Measurements from ENCODE around the gene JMJD6.
"Not testable (repeated sequence)": the region's sequence is repeated elsewhere in the genome, so short reads cannot be mapped to it uniquely, and the experiment has no call there.

Gene JMJD6

GRCh38 chr17:76726231-76726775 is at the start of gene JMJD6:
Gene JMJD6 (minus strand): TSS chr17:76726606. CDS start chr17:76726475, 131 bp downstream.
- DNase-seq (ENCODE audit: low read depth): no peak

- DNase-seq (ENCODE audit: low read depth): no peak
These were observed 48.7 kb upstream of the JMJD6 start for GRCh38 chr17:76775021-76775600.

- peak; percentile 33 for DNase-seq (ENCODE audit: low read depth)
These were observed 46.6 kb upstream of the JMJD6 start for GRCh38 chr17:76772842-76773525.

DNA sequence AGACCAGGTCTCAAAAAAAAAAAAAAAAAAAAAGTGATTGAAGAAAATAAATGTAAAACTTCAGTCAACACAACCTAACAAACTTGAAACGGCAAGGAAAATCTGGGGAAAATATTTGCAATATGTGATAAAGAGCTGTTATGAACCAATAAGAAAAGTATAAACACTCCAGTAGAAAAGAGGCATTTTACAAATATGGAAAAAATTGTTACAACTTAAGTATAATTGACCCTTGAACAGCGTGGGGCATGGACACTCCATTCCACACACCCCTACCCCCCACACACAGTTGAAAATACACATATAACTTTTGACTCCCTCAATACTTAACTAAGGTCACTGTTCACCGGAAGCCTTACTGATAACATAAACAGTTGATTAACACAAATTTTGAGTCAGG is 32.2 kb upstream of the JMJD6 start:
- no peak for DNase-seq (ENCODE audit: low read depth)

DNA sequence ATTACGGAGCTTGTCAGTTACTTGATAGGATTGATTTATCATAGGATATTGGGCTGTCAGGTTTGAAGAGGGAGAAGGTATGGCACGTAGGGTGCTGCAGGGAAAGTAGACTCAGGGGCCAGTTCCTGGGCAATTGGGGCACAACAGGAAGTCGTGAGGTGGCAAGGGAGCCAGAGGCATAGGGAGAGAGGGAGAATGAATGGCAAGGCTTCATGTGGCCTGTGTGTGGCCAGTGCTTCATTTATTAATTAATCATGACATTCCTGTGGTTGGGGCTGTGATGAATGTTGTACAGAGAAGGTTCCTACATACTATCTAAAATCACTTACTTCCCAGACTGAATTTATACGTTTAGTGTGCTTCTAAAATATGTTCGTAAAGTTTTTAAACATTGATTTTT is 30.9 kb upstream of the JMJD6 start:
- DNase-seq (ENCODE audit: low read depth): no peak

DNA sequence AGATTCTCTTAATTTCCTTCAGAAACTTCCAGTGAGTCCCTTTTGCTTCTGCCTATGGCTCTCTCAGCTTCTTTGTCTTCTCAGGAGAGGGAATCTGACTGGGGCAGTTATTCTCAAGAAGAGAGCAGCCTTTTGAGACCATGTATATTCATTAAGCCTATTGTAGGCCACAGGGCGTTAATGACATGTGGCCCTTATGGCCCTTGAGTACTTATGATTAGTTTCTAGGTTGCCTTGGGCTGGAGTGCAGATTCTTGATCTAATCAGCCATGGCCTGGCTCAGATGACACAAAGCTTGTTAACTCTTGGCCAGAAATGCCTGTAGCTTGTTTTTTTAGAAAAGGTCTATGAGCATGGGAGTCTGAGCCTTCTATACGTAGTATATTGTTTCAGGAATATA is 28.9 kb upstream of the JMJD6 start:
- no peak for DNase-seq (ENCODE audit: low read depth)

- no peak for DNase-seq (ENCODE audit: low read depth)
These were observed 26.9 kb upstream of the JMJD6 start for GRCh38 chr17:76753061-76753961.

- no peak for DNase-seq (ENCODE audit: low read depth)
These were observed 25.6 kb upstream of the JMJD6 start for GRCh38 chr17:76752006-76752405.

DNA sequence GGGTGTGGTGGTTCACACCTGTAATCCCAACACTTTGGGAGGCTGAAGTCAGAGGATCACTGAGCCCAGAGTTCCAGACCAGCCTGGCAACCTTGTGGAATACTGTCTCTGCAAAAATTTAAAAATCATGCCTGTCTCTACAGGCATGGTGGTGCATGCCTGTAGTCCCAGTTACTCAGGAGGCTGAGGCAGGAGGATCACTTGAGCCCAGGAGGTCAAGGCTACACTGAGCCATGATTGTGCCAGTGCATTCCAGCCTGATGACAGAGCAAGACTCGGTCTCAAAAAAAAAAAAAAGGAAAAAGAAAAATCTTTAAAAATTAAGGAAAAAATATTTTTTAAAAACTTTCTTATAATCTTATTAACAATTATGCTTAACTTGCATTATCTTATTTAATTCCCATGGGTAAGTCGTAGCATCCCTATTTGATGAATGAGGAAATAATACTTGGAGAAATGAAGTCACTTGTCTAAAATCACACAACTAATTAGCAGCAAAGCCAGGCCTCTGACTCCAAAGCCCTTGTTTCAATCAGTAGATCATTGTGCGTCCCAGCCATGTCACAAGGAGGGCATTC is 25.1 kb upstream of the JMJD6 start:
- no peak for DNase-seq (ENCODE audit: low read depth)

- no peak for DNase-seq (ENCODE audit: low read depth)
These were observed 22.3 kb upstream of the JMJD6 start for GRCh38 chr17:76748657-76749056.

DNA sequence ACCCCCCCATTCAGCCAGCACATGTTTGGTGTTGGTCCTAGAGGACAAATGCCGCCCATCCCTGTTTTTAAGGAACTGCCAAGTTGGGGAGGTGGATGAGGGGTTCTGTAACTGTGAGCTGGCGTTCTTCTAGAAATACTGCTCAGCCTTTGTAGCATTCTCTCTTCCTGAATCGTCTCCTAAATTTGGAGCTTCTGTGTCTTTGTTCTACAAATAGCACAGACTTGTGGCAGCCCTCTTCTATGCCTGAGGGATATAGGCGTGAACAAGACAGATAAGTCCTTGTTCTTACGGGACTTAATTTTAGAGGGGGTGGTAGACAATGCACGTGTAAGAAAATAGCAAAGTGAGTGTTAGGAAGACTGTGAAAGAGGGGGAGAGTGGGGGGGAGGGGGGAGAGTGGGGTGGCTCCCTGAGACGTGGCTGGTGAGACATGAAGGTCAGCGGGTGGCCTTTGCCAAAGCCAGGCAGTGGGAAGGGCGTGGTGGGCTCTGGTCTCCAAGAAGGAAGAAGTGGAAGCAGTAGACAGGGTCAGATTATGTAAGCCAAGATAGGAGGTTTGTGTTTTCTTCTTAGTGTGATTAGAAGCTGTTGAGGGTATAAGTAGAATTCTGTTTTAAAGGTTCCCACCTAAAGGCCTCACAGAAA is 21.4 kb upstream of the JMJD6 start:
- no peak for DNase-seq (ENCODE audit: low read depth)

GRCh38 chr17:76745785-76746184 is 19.4 kb upstream of the JMJD6 start:
- DNase-seq (ENCODE audit: low read depth): not testable (repeated sequence)

DNA sequence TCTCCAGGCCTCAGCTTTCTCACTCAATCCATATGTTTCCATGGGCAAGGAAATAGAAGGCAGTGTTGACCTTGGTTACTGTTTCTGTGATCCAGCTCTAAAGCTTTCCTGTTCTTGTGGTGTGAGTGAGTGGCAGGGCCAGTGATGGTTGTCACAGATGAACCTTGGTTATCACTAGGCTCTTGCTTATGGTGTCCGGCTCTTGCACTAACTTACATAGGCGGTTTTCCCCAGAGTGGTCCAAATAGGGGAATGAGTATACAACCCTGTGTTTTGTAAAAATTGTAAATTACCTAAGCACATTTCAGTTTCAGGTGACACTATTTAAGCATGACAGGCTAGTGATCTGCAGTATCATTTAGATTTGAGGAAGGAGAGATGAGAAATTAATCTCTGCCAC is 18.3 kb upstream of the JMJD6 start:
- DNase-seq (ENCODE audit: low read depth): no peak

DNA sequence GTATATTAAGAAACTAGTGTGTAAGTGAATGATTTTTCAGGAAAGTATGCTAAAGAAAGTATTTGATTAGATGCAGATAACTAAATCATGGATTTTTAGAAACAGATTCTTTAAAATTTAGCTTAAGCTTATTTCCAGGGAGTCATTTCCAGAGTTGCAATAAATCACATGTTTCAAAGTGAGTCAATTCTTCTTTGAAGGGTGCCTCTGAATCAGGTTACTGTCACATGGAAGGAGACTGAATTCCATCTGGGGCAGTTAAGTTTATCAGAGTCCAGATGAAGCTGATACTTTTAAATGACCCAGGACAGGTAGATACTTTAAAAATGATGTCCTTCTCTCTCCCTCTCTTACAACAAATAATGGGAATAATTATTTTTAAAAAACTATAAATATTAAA is 16.6 kb upstream of the JMJD6 start:
- DNase-seq (ENCODE audit: low read depth): no peak

GRCh38 chr17:76740329-76741118 is 14.1 kb upstream of the JMJD6 start:
- DNase-seq (ENCODE audit: low read depth): no peak

- not testable (repeated sequence) for DNase-seq (ENCODE audit: low read depth)
These were observed 13.2 kb upstream of the JMJD6 start for GRCh38 chr17:76739568-76740115.

GRCh38 chr17:76738468-76738850 is 12.1 kb upstream of the JMJD6 start:
- DNase-seq (ENCODE audit: low read depth): no peak

DNA sequence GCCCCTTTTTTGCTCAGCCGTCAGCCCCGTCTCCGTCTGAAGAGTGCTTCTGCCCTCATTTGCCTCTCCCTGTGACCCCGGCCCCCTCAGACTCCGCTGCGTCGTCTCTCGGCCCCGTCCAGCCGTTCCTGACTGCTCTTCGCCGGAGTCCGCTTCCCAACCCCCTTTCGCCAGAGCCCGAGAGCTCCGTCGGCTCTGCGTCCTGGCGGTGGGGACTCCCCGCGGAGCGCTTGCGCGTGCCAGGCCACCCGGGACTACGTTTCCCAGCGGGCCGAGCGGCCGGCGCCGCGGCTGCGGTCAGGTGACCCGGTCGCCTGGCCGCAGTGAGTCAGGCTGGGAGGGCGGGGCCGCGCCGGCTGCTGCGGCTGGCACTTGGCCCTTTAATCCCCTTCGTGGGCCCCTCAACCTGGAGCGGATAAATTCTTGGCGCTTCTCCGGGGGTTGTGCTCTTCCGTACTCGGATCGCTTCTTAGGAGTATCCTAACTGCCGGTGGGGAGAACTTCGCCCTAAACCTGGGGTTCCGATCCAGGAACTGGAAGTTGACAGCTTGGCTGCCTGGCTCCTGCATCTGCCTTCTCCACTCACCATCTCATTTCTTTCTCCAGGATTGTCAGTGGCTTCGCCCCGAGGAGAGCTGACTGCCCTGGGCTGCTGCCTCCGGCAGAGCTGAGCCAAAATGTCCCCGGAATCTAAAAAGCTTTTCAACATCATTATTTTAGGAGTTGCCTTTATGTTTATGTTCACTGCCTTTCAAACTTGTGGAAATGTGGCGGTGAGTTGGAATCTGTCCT is 11.5 kb upstream of the JMJD6 start, which contains the start of gene MFSD11:
MFSD11 (plus strand) TSS at position 444 of the 792 bp plus-strand sequence; CDS start at position 678, 234 bp downstream.
- no peak for DNase-seq (ENCODE audit: low read depth)

DNA sequence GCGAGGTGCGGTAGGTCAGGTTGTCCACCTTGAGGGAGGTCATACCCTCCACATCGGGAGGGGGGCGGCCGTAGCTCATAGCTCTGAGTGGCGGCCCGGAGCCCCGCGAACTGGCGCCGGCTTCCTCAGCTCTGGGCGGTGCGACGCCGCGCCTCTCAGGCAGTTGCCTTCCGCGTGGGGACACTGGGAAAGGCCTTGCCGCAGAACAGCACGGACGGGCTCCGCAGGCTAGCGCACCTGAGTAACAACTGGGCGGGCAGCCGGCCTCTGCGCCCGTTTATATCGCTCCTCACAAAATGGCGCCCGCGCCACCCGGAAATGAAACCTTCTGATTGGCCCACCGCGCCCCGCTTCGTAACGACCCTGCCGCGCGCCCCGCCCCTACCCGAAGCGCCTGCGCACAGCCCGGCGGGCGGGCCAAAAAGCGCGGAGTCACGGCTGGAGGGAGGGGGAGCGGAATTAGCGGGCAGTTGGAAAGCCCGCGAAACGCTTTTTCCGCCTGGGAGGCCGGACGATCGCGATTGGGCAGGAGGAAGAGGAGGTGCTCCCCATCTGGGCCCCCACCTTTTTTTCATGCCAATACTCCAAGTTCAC is 10.8 kb upstream of the JMJD6 start, which contains the start of gene SRSF2:
SRSF2 (minus strand) TSS at position 250 of the 594 bp plus-strand sequence; CDS start at position 79, 171 bp downstream.
- DNase-seq (ENCODE audit: low read depth): peak; percentile 75

All from HS-27A (cell line).